Measurements from ENCODE around the gene RACK1. TPM values are rescaled to one million over a fixed set of nuclear protein-coding genes. Genes with fewer than 3 reads are reported as not detected.

Gene RACK1
- total RNA-seq, 1 donor from 2014 or later: 1,656 TPM

DNA sequence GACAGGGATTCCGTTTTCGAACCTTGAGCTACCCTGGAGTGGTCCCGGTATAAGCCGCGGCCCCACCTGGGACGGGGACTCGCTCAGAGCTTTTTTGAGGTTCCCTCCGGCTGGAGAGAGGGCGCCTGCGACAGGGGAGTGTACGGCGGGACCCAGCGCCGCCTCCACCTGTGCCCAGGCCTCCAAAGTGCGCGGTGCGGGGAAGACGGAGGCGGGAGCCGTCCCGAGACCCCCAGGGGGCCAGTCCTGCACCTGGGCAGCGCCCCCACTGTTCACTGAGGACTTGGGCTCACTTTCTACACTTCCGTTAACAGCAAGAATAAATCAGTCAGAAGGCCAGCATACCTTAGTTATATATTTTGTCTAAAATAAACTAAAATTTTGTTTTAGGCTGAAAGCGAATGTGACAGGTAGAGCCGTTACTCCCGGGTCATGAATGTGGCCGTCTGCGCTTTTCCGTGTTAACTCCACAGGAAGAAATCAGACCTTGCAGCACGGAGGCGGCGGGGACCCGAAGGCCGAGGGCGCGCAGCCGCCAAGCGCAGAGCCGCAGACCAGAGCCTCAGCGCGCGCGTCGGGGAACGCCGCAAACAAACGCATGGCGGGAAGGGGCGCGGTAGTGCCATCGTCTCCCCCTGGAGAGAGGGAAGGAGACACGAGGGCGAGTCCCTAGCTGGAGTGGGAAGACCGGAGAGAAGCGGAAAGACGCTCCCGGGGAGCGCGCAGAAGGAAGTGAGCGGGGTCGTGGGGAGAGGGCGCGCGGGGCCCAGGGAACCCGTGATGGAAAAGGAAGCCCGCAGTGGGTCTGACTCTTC is 52.8 kb downstream of the RACK1 start:
- Mint-ChIP-seq H3K27ac (ENCODE audit: unreplicated experiment) (peak overlapping the region; percentile 87), H3K36me3 (ENCODE audit: low read depth, unreplicated experiment) (no peaks in the 10 kb centered on the region), H3K27me3 (ENCODE audit: low read depth, unreplicated experiment) (no peaks in the 10 kb centered on the region), H3K4me1 (ENCODE audit: low read depth, unreplicated experiment) (no peaks in the 10 kb centered on the region), H3K9me3 (ENCODE audit: unreplicated experiment) (peaks cover 2% of the 10 kb centered on the region), H3K4me3 (ENCODE audit: unreplicated experiment) (peak overlapping the region; percentile 91)
- Histone ChIP-seq H3K27ac (ENCODE audit: low read depth, low read length) (no peak overlapping the region), H3K27me3 (ENCODE audit: insufficient read depth, low read length) (no peaks in the 10 kb centered on the region), H3K9me3 (ENCODE audit: insufficient read depth, low read depth, low read length) (no peaks in the 10 kb centered on the region), H3K4me1 (ENCODE audit: insufficient read depth, low read length) (peaks cover 22% of the 10 kb centered on the region), H3K79me2 (ENCODE audit: insufficient read depth, low read length) (no peaks in the 10 kb centered on the region), H2AFZ (ENCODE audit: low read depth, low read length) (peak overlapping the region; percentile 94), H3K4me2 (ENCODE audit: low read length) (peak overlapping the region; percentile 91), H3K36me3 (ENCODE audit: insufficient read depth, low read length) (no peaks in the 10 kb centered on the region), H4K20me1 (ENCODE audit: insufficient read depth, low read length) (peaks cover 3% of the 10 kb centered on the region), H3K9ac (ENCODE audit: low read length) (peak overlapping the region; percentile 72), H3K4me3 (ENCODE audit: insufficient read depth, low read depth, low read length) (peak overlapping the region; percentile 76)
- no peak for FAIRE-seq
- TF ChIP-seq EZH2 (IDR thresholded peaks at IDR 0.05; ENCODE audit: insufficient read depth, low read length): no peak
- TF ChIP-seq, protein P1, sequence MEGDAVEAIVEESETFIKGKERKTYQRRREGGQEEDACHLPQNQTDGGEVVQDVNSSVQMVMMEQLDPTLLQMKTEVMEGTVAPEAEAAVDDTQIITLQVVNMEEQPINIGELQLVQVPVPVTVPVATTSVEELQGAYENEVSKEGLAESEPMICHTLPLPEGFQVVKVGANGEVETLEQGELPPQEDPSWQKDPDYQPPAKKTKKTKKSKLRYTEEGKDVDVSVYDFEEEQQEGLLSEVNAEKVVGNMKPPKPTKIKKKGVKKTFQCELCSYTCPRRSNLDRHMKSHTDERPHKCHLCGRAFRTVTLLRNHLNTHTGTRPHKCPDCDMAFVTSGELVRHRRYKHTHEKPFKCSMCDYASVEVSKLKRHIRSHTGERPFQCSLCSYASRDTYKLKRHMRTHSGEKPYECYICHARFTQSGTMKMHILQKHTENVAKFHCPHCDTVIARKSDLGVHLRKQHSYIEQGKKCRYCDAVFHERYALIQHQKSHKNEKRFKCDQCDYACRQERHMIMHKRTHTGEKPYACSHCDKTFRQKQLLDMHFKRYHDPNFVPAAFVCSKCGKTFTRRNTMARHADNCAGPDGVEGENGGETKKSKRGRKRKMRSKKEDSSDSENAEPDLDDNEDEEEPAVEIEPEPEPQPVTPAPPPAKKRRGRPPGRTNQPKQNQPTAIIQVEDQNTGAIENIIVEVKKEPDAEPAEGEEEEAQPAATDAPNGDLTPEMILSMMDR (IDR thresholded peaks at IDR 0.05; ENCODE audit: insufficient read depth, low read depth, low read length): peak; percentile 13
- DNase-seq (ENCODE audit: low read depth): no peak

DNA sequence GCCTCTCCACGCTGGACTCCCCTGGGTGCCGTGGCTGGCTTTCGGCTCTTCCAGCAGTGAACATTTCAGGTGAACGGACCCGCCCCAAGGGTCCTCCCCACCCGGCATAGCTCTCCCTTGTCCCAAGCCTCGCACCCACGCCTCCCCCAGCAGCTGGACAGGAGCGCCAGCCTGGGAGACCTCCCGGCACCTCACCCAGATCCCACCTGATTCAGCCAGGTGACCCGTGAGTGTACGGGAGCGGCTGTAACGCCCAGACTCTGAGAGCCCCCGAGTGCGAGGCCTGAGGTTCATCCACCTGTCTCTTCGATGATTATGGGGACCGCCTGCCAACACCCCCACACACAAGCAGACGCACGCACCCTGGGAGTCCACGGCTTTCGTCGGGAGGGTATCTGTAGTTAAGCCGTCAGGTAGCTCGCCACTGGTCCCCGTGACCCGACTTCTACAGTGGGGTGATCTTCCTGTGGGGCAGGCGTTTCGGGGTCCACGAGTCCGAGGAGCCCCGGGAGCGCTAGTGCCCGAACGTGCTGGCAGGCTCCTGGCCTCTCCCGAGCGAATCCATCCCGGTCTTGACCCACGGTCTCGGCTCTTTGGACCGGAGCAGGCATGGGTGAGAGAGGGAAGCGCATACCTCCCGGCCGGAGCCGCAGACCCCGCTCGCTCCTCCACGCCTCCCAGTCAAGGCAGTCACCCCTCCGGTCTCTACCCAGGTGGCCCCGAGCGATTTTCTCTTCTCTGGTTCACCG is 53.6 kb downstream of the RACK1 start:
- Histone ChIP-seq H3K4me2 (ENCODE audit: low read length) (peak overlapping the region; percentile 91), H2AFZ (ENCODE audit: low read depth, low read length) (peak overlapping the region; percentile 94), H3K4me3 (ENCODE audit: insufficient read depth, low read depth, low read length) (peak overlapping the region; percentile 76), H3K79me2 (ENCODE audit: insufficient read depth, low read length) (no peaks in the 10 kb centered on the region), H3K4me1 (ENCODE audit: insufficient read depth, low read length) (peaks cover 22% of the 10 kb centered on the region), H3K9me3 (ENCODE audit: insufficient read depth, low read depth, low read length) (no peaks in the 10 kb centered on the region), H3K27ac (ENCODE audit: low read depth, low read length) (no peak overlapping the region), H3K27me3 (ENCODE audit: insufficient read depth, low read length) (no peaks in the 10 kb centered on the region), H3K9ac (ENCODE audit: low read length) (peak overlapping the region; percentile 72), H4K20me1 (ENCODE audit: insufficient read depth, low read length) (peaks cover 3% of the 10 kb centered on the region), H3K36me3 (ENCODE audit: insufficient read depth, low read length) (no peaks in the 10 kb centered on the region)
- Mint-ChIP-seq H3K27me3 (ENCODE audit: low read depth, unreplicated experiment) (no peaks in the 10 kb centered on the region), H3K9me3 (ENCODE audit: unreplicated experiment) (peaks cover 2% of the 10 kb centered on the region), H3K27ac (ENCODE audit: unreplicated experiment) (peak overlapping the region; percentile 59), H3K36me3 (ENCODE audit: low read depth, unreplicated experiment) (no peaks in the 10 kb centered on the region), H3K4me1 (ENCODE audit: low read depth, unreplicated experiment) (no peaks in the 10 kb centered on the region), H3K4me3 (ENCODE audit: unreplicated experiment) (peak overlapping the region; percentile 91)
- DNase-seq (ENCODE audit: low read depth) (no peak), FAIRE-seq (no peak)
- no peak for TF ChIP-seq EZH2 (IDR thresholded peaks at IDR 0.05; ENCODE audit: insufficient read depth, low read length)
- TF ChIP-seq, protein P1 (IDR thresholded peaks at IDR 0.05; ENCODE audit: insufficient read depth, low read depth, low read length): no peak

Measured in astrocyte (in vitro differentiated cells and primary cell).